Lower leg skin (tissue), 4 donors: Measurements from ENCODE around the gene MAF. TPM values are rescaled to one million over a fixed set of nuclear protein-coding genes. Genes with fewer than 3 reads are reported as not detected.
A peak's percentile ranks its signal among the peaks of the same experiment; 100 is the strongest.

Source experiments
- DNase-seq, 2 donors: peaks; one replicate each; pipeline ENCODE4 v3.0.0-alpha.2; 2019; ENCODE audit warnings: low spot score in 2 of 2
- H3K4me3 ChIP-seq: fragments of 200-600 bp; sonication (generic); 2 replicates; pipeline ENCODE4 v1.5.1; 2017; ENCODE audit warnings: mild to moderate bottlenecking, low read depth; ENCODE audit not compliant: poor library complexity, severe bottlenecking
- CTCF ChIP-seq, 3 donors: fragments of 450-650 bp; IDR thresholded peaks; one replicate each; pipeline ENCODE4 v1.5.1; 2016; ENCODE audit warnings: antibody characterized with exemption in 3 of 3, mild to moderate bottlenecking in 3 of 3, moderate library complexity in 2 of 3
- POLR2A ChIP-seq, 2 donors: fragments of 450-650 bp; IDR thresholded peaks; one replicate each; pipeline ENCODE4 v1.6.1; 2016 to 2017; ENCODE audit warnings: antibody characterized with exemption in 2 of 2, mild to moderate bottlenecking in 1 of 2, moderate library complexity in 1 of 2
- WGBS, 2 donors: methylation state at CpG; one replicate each; pipeline ENCODE4 v1.1.5; 2018; 5-methylcytosine and 5-hydroxymethylcytosine counted together
- intact Hi-C: fragments of 100-400 bp; cut with DNase I; formaldehyde crosslinking; loops from one replicate; pipeline ENCODE4 v1.15.0; 2023; ENCODE audit warnings: low total_unique reads
- total RNA-seq, 4 donors: library from RNA; depleted of rRNA; stranded (reverse); fragments of >200 nt; gene quantifications; one replicate each; pipeline ENCODE4 v1.1.0, GENCODE V29; 2016

Gene MAF
- total RNA-seq, 4 donors from 2014 or later = 72.4 to 205 (median 105) TPM

GRCh38 chr16:79593754-79594153 lies 6.8 kb downstream of the MAF start:
- TF ChIP-seq CTCF (IDR thresholded peaks at IDR 0.05) (no peak), POLR2A (IDR thresholded peaks at IDR 0.05) (no peak)
- intact Hi-C loops = no loop called here
- no peak overlapping the region for H3K4me3 ChIP-seq
- no peak for DNase-seq
- WGBS, 2 donors = 55 to 59% methylated on average over 8 of the region's 8 CpGs

- intact Hi-C loops = no loop called here
- TF ChIP-seq CTCF (IDR thresholded peaks at IDR 0.05) (no peak), POLR2A (IDR thresholded peaks at IDR 0.05) (no peak)
- no peak overlapping the region for H3K4me3 ChIP-seq
- WGBS, 2 donors = 36 to 44% methylated on average over 7 of the region's 7 CpGs
- DNase-seq = peak in 1 of 2 donors; percentile 38
These were observed 7.4 kb downstream of the MAF start for GRCh38 chr16:79593074-79593531.

GRCh38 chr16:79592186-79592585 lies 8.4 kb downstream of the MAF start:
- 59 to 75% methylated on average over 4 of the region's 4 CpGs for WGBS, 2 donors
- no peak for TF ChIP-seq CTCF (IDR thresholded peaks at IDR 0.05)
- TF ChIP-seq POLR2A (IDR thresholded peaks at IDR 0.05) = no peak
- no peak overlapping the region for H3K4me3 ChIP-seq
- intact Hi-C loops = no loop called here
- no peak for DNase-seq

GRCh38 chr16:79589601-79590102 lies 10.9 kb downstream of the MAF start:
- TF ChIP-seq CTCF (IDR thresholded peaks at IDR 0.05) = no peak
- no peak for TF ChIP-seq POLR2A (IDR thresholded peaks at IDR 0.05)
- intact Hi-C loops = no loop called here
- H3K4me3 ChIP-seq = peak overlapping the region; percentile 19
- 7 to 10% methylated on average over 14 to 21 of the region's 43 CpGs for WGBS, 2 donors
- no peak for DNase-seq

- intact Hi-C loops = no loop called here
- 62 to 65% methylated on average over 9 of the region's 9 CpGs for WGBS, 2 donors
- no peak for DNase-seq
These were observed 12.6 kb downstream of the MAF start for GRCh38 chr16:79587897-79588296.

More at GRCh38 chr16:79587897-79588296, 12.6 kb downstream of the MAF start:
- TF ChIP-seq POLR2A (IDR thresholded peaks at IDR 0.05) (no peak), CTCF (IDR thresholded peaks at IDR 0.05) (no peak)
- no peak overlapping the region for H3K4me3 ChIP-seq
